GM19397 (cell line): ENCODE data around the gene MED17.

Source experiments
- ATAC-seq: cut with Tn5 transposase; IDR thresholded peaks from one replicate; pipeline ENCODE4 v1.9.1; 2021; ENCODE audit warnings: mild to moderate bottlenecking, moderate library complexity; ENCODE audit not compliant: unreplicated experiment

The MED17 gene

GRCh38 chr11:93814966-93815633 lies 31.0 kb downstream of the MED17 start:
- ATAC-seq, result no peak

- no peak for ATAC-seq
Observed at GRCh38 chr11:93817426-93818348, 33.6 kb downstream of the MED17 start.

- ATAC-seq, result no peak
Observed at GRCh38 chr11:93819966-93820695, 36.0 kb downstream of the MED17 start.

GRCh38 chr11:93820847-93821246 lies 36.8 kb downstream of the MED17 start:
- no peak for ATAC-seq

GRCh38 chr11:93821617-93822016 lies 37.5 kb downstream of the MED17 start:
- ATAC-seq, result no peak

GRCh38 chr11:93822359-93822758 lies 38.3 kb downstream of the MED17 start:
- ATAC-seq, result no peak

- no peak for ATAC-seq
Observed at GRCh38 chr11:93823210-93823609, 39.1 kb downstream of the MED17 start.

- ATAC-seq, result no peak
Observed at GRCh38 chr11:93827363-93827762, 43.3 kb downstream of the MED17 start.

GRCh38 chr11:93829598-93829997 lies 45.5 kb downstream of the MED17 start:
- no peak for ATAC-seq

- no peak for ATAC-seq
Observed at GRCh38 chr11:93831343-93832127, 47.5 kb downstream of the MED17 start.

GRCh38 chr11:93832780-93833179 lies 48.7 kb downstream of the MED17 start:
- no peak for ATAC-seq

- no peak for ATAC-seq
Observed at GRCh38 chr11:93838967-93839366, 54.9 kb downstream of the MED17 start.

- ATAC-seq, result no peak
Observed at GRCh38 chr11:93840180-93840579, 56.1 kb downstream of the MED17 start.

- no peak for ATAC-seq
Observed at GRCh38 chr11:93840981-93841380, 56.9 kb downstream of the MED17 start.

GRCh38 chr11:93841446-93841845 lies 57.4 kb downstream of the MED17 start:
- ATAC-seq, result no peak

GRCh38 chr11:93842034-93842433 lies 58.0 kb downstream of the MED17 start:
- no peak for ATAC-seq

GRCh38 chr11:93842461-93842860 lies 58.4 kb downstream of the MED17 start:
- ATAC-seq, result no peak

- no peak for ATAC-seq
Observed at GRCh38 chr11:93843906-93844305, 59.8 kb downstream of the MED17 start.

- no peak for ATAC-seq
Observed at GRCh38 chr11:93844568-93844967, 60.5 kb downstream of the MED17 start.

- ATAC-seq, result no peak
Observed at GRCh38 chr11:93845181-93846092, 61.4 kb downstream of the MED17 start.
